ENCODE data around the gene FAAP20.
A peak's percentile ranks its signal among the peaks of the same experiment; 100 is the strongest.

The FAAP20 gene

DNA sequence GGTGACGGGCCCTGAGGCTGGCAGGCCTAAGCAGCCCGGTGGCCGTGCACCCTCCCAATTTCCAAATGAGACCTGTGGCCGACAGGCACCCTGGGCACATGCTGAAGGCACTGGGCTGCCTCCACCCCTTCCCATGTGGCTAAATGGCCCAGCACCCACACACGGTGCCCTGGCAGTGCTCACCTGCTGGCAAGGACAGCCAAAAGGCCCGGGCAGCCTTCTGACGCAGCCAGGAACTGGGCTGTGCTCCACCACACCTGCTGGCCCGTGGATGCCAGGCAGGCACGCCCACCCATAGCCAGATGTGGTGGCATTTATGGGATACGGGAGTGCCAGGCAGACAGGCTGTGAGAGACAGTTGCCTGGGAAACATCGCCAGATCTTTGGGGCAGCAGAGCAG, 4.0 kb upstream of the FAAP20 start:
- DNase-seq (ENCODE audit: low read depth) = no peak
- no peak overlapping the region for H3K4me3 ChIP-seq (ENCODE audit: low read depth, low read length)
- TF ChIP-seq CTCF (IDR thresholded peaks at IDR 0.05; ENCODE audit: low read depth, low read length, missing control alignments) = no peak

- H3K4me3 ChIP-seq (ENCODE audit: low read depth, low read length) = no peak overlapping the region
- TF ChIP-seq CTCF (IDR thresholded peaks at IDR 0.05; ENCODE audit: low read depth, low read length, missing control alignments) = no peak
- DNase-seq (ENCODE audit: low read depth) = no peak
Measured at GRCh38 chr1:2197707-2198165, 3.2 kb upstream of the FAAP20 start.

- no peak overlapping the region for H3K4me3 ChIP-seq (ENCODE audit: low read depth, low read length)
- DNase-seq (ENCODE audit: low read depth) = no peak
- TF ChIP-seq CTCF (IDR thresholded peaks at IDR 0.05; ENCODE audit: low read depth, low read length, missing control alignments) = no peak
Measured at GRCh38 chr1:2196901-2197638, 2.5 kb upstream of the FAAP20 start.

GRCh38 chr1:2195785-2196184, 1.2 kb upstream of the FAAP20 start:
- TF ChIP-seq CTCF (IDR thresholded peaks at IDR 0.05; ENCODE audit: low read depth, low read length, missing control alignments) = no peak
- DNase-seq (ENCODE audit: low read depth) = no peak
- H3K4me3 ChIP-seq (ENCODE audit: low read depth, low read length) = no peak overlapping the region

GRCh38 chr1:2194898-2195673, 514 bp upstream of the FAAP20 start:
- DNase-seq (ENCODE audit: low read depth) = peak; percentile 42
- H3K4me3 ChIP-seq (ENCODE audit: low read depth, low read length) = peak overlapping the region; percentile 65
- peak; percentile 91 for TF ChIP-seq CTCF (IDR thresholded peaks at IDR 0.05; ENCODE audit: low read depth, low read length, missing control alignments)

GRCh38 chr1:2193514-2194281, 874 bp downstream of the FAAP20 start:
- TF ChIP-seq CTCF (IDR thresholded peaks at IDR 0.05; ENCODE audit: low read depth, low read length, missing control alignments) = no peak
- H3K4me3 ChIP-seq (ENCODE audit: low read depth, low read length) = peak overlapping the region; percentile 59
- DNase-seq (ENCODE audit: low read depth) = no peak

Measured in GM12864 (cell line).